ENCODE measurements around the gene FIG4.
A peak's percentile ranks its signal among the peaks of the same experiment; 100 is the strongest.
"Not testable (repeated sequence)": the region's sequence is repeated elsewhere in the genome, so short reads cannot be mapped to it uniquely, and the experiment has no call there.

FIG4 gene

DNA sequence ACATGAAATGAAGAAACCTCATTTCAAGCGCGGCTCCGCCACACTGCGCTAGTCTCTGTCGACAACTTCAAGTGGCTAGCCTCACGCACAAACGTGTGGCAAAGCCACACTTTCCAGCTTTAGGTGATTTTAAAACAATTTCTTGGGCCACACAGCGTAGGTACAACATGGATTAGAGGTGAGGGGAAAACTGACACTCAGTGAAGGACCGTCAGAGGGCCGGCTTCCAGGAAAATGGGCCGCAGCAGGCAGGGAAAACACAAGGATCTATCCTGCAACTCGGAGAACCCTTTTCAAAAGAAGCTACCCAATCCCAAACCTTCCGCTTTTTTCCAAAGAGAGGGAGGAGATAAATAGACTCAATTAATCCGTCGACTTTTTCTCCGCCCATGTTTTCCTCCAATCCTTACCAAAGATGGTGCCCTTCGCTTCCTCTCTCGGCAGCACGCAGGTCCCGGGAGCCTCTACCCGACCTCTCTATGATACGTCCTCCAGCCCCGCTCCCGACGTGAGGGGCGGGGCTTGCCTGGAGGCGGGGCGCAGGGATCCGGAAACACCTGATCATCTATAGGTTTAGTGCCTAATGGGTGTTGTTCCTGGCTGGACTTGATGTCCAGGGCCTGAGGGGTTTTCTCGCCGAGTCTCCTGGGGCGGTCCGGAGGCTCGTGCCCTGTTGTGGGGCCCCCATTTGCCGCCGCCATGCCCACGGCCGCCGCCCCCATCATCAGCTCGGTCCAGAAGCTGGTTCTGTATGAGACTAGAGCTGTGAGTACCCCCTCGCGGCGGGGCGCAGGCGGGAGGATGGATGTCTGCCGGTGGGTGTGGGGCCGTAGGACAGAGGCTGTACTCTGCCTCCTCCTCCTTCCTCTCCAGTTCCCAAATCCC, at the start of gene FIG4, which contains the start of gene AK9:
TSS of gene FIG4 (plus strand) at position 560 of the 885 bp plus-strand sequence. CDS start at position 700, 140 bp downstream.
TSS of gene AK9 (minus strand) at position 466 of the 885 bp plus-strand sequence. CDS start 15,457 bp downstream, outside the sequence.
- DNase-seq, result peak; percentile 89

DNA sequence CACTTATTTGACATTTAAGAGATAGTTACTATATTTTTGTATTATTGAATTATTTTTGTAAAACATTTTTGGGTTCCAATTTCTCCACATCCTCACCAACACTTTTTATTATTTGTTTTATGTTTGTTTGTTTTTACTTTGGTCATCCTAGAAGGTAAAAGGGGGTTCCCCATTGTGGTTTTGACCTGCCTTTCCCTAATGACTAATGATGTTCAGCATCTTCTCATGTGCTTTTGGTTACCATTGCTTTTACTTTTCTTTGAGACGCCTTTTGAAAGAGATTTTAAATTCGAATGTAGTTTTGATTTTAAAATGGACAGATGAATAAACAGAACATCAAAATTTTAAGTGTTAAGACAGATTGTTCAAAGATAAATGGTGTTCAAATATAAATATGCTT, 47.0 kb upstream of the FIG4 start:
- no peak for DNase-seq

DNA sequence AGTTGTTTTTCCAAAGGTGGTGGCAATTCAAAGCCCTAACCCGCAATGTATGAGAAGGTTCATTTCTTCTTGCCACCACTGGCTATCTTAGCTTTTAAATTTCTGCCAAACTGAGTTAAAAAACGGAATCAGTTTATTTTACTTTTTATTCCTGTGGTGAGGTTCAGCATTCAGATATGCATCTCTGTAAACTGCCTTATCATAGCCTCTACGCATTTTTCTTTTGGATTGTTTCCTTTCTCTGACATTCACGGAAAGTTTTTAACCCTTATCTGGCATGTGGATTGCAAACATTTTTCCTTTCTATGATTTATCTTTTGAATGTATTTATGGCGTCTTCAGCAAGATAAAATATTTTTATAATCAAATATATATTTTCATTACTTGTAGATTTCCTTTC, 37.8 kb upstream of the FIG4 start:
- DNase-seq, result no peak

DNA sequence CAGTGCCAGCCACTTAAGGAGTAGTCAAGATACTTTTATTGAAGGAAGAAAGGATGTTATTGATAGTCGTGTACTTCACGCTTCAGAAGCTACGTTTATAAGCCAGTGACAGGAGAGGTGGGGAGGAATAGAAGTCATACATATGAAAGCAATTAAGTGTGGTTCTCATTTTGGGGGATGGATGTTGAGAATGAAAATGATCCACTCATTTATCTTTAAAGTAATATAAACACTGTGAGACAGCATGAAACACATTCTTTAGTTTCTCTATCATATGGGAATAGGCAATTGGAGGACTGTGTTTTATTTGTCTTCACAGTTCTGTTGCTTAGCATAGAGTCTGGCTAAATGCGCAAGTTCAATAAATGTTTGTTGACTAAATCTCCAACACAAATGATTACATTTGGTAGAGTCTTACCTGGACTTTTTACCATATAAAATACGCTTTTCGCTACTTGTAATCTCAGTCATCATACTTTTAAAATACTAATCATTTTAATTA, 35.3 kb upstream of the FIG4 start:
- DNase-seq, result peak; percentile 62

- peak; percentile 45 for DNase-seq
Observed at GRCh38 chr6:109660526-109661320, 30.4 kb upstream of the FIG4 start.

DNA sequence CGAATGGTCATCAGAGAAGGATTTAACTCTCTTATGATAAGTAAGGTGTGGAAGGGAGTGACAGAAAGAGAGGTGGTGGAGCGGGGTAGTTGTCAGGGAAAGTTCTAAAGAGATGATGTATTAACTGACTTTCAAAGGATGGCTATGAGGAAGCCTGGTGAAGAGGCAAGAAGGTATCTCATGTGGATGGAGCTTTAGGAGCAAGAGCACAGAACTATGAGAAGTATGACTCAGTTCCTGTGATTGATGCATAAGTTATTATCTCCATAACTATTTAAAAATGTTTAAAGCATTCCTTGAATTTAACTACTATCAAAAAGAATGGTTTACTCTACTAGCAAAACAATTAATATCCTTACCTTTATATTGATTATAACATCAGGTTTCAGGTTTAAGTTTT, 28.9 kb upstream of the FIG4 start:
- peak; percentile 15 for DNase-seq

- DNase-seq, result no peak
Observed at GRCh38 chr6:109669811-109670210, 21.3 kb upstream of the FIG4 start.

- DNase-seq, result peak; percentile 81
Observed at GRCh38 chr6:109671733-109672132, 19.4 kb upstream of the FIG4 start.

DNA sequence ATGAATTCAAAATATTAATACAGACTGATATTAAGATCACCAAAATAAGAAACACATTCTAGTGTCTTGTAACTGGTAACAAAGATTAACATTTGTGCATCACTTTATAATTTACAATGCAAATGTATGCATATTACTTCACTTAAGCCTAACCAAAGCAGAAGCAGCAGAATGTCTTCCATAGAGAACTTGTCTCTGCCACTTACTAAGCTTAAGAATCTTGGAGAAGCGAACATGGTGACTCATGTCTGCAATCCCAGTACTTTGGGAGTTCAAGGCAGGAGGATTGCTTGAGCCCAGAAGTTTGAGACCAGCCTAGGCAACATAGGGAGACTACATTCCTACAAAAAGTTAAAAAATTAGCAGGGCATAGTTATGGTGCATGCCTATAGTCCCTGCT, 18.9 kb upstream of the FIG4 start:
- peak; percentile 55 for DNase-seq

DNA sequence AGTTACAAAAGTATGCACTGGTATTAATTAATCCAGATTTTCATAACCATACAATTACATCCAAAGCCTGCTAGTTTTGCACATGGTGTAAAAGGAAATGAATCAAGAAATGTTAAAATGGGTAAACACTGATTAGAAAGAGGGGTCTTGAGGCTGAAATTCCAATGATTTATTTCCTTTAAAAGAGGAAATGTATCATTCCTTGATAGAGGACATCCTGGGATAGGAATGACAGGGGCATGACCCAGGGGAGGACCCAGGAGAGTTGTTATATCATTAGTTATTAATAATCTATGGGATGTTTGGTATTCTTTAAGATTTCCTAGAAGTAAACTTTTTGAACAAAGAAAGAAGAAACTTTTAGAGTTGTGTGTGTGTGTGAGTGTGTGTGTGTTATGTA, 18.3 kb upstream of the FIG4 start:
- no peak for DNase-seq

GRCh38 chr6:109676724-109677123, 14.4 kb upstream of the FIG4 start:
- DNase-seq, result no peak

GRCh38 chr6:109678240-109678639, 12.9 kb upstream of the FIG4 start:
- no peak for DNase-seq

DNA sequence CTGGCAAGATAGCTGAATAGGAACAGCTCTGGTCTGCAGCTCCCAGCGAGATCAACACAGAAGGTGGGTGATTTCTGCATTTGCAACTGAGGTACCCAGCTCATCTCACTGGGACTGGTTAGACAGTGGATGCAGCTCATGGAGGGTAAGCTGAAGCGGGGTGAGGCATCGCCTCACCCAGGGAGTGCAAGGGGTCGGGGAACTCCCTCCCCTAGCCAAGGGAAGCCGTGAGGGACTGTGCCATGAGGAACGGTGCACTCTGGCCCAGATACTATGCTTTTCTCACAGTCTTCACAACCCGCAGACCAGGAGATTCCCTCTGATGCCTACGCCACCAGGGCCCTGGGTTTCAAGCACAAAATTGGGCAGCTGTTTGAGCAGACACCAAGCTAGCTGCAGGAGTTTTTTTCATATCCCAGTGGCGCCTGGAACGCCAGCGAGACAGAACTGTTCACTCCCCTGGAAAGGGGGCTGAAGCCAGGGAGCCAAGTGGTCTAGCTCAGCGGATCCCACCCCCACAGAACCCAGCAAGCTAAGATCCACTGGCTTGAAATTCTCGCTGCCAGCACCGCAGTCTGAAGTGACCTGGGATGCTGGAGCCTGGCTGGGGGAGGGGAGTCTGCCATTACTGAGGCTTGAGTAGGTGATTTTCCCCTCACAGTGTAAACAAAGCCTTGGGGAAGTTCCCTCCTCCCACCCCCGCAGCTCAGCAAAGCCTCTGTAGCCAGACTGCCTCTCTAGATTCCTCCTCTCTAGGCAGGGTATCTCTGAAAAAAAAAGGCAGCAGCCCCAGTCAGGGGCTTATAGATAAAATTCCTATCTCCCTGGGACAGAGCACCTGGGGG, 12.2 kb upstream of the FIG4 start:
- DNase-seq, result not testable (repeated sequence)

DNA sequence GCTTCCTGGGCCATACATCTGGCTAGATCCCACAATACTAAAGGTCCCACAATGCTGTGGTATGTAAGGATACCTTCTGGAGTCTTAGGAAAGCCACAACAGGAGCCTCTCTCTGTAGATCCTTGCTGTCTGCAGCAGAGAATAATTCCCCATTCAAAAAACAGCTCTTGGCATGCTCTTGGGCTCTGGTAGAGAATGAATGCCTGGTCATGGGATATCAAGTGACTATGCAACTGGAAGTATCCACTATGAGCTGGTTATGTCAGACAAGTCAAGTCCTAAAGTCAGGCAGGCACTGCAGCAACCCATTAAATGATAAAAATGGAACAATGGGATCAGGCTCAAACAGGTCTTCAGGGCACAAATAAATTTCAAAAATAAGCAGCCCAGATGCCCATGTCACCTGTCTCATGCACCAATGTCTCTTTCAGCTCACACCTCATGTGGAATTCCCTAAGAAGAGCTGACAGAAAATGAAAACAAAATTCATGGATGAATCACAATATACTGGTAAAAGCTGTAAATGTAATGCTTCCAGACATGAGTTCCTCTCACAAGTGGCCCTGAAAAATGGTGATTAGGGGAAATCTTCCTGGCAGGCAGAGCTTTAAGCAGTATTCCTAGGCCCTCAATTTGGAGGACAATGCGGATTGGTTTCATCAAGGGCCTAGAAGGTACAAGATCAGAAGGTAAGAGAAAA, 4.4 kb upstream of the FIG4 start:
- DNase-seq, result no peak

DNA sequence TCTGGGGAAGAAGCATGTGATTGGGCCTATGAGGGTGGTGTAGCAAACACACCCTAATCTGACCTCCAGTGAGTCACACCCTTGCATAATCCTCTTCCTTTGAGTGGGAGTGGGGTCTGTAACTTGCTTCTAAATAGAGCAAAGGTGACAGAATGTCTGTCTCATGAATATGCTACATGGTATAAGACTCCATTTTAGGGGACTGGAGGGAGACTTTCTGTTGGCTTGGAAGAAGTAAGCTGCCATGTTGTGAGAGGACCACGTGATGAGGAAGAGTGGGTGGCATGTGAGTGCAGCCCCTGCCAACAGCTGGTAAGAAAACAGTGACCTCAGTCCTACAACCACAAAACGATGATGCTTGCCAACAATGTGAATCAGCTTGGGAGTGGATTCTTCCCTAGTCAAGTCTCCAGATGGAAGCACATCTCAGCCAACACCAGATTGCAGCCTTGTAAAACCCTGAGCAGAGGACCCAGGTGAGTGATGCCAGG, 3.8 kb upstream of the FIG4 start:
- peak; percentile 78 for DNase-seq

GRCh38 chr6:109690373-109690736, 741 bp upstream of the FIG4 start:
- no peak for DNase-seq

GRCh38 chr6:109693111-109693510, 2.0 kb downstream of the FIG4 start:
- no peak for DNase-seq

DNA sequence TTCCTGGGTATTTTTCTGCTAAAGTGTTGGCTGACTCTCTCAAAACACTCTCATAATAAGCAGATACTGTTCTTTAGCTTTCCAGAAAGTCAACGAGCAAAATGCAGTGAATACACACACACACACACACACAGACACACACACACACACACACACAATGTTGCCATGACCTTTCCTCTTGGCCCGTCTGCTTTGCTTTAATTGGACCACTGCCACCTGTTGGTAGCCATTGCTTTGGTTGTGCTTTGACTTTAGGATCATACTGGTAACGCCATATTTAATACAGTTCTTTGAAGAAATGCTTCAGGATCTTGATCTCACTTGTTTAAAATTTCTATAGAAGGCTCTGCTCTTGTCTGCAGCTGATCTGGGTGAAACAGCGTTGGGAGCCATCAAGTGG, 4.4 kb downstream of the FIG4 start:
- DNase-seq, result no peak

- DNase-seq, result no peak
Observed at GRCh38 chr6:109696355-109696754, 5.3 kb downstream of the FIG4 start.

DNA sequence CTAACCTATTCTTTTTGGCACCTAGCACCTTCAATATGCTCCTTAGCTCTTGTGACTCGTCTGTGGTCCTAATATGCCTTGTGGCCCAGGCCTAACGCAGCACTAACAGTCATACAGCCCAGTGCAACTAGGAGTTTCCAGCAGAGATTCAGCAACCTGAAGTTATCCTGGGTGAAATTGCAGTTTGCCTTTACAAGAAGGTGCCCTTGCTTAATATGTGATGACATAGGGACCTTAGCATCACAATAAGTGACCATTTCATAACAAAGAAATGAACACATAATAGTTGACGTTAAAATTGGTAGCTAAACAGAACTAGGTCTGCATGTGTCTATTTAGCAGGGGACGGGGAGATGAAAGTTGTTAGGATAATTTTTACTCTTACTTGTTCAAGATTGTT, 10.1 kb downstream of the FIG4 start:
- no peak for DNase-seq

- DNase-seq, result no peak
Observed at GRCh38 chr6:109701774-109702173, 10.7 kb downstream of the FIG4 start.

DNA sequence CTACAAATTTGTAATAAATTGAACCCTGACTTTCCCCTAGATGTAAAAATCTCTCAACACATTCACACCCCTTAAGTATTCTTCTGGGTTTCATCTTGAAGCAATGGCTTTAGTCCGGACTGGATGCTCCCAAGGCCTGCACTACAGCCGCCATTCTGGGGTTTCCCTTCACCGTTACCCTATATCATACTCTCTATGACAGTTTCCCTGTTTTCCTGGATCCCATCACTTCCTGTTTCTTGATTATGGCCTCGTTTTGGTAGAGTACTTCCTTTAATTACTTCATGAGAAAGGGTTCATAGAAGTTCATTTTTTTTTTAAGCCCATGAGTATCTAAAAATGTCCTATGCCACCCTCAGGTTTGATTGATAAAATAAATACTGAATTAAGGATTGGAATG, 11.7 kb downstream of the FIG4 start:
- DNase-seq, result no peak

All from fibroblast of skin of right quadriceps (primary cell).